Raji (cell line): Measurements from ENCODE around the gene SOX30.

ENCODE experiments used
- POLR2A ChIP-seq: IDR thresholded peaks from 2 replicates; pipeline ENCODE4 v1.6.1; 2011; ENCODE audit warnings: low read depth, low read length, control low read depth; ENCODE audit not compliant: insufficient read depth

Gene SOX30

GRCh38 chr5:157597277-157597676 lies 55.0 kb downstream of the SOX30 start:
- TF ChIP-seq POLR2A = no peak

GRCh38 chr5:157596487-157596886 lies 55.8 kb downstream of the SOX30 start:
- 0 out of 2 replicates have a peak, but pooled peaks have one; percentile 37 for TF ChIP-seq POLR2A

GRCh38 chr5:157594675-157595459 lies 57.4 kb downstream of the SOX30 start:
- TF ChIP-seq POLR2A = no peak

DNA sequence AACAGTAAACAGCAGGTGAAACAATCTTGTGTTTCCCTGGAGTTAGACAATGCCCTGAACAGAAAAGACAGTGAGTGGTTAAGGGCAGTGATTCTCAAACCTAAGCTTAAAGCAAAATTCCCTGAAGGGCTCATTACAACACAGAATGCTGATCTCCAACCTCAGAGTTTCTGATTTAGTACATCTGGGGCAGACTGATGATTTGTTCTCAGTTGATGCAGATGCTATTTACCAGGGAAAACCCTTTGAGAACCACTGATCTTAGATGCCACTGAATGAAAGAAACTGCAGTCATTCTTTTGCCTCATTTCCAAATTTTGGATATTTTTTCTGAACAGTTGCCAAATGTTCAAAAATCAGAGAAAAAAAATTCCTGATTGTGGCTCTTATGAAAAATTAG lies 58.0 kb downstream of the SOX30 start:
- no peak for TF ChIP-seq POLR2A

DNA sequence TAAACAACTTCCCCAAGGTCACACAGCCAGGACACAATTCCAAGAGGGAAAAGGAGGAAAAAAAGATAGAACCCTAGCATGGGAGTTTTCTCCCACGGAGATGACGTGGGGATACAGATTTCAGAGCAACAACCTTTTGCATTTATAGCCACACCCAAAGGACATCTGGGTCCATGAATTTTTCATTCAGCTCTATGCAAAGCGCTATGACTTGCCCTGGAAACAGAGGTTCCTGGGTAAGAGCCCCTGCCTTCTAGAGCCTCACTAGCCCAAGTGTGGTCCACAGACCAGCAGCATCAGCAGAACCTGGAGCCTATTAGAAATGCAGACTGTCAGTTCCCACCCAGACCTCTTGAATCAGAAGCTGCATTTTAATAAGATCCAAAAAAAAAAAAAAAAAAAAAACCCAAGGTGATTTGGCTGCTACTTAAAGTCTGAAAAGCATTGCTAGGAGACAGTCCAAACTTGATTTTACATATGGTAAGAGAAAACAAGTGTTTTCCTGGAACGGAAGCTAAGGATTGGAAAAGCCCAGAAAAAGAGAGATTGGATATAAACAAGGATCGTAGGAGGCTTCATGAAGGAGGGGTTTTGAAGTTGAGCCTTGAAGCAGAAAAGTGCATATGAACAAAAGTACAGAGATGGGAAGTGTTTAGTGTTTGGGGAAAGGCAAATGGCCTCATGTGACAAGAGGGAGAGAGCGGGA lies 59.0 kb downstream of the SOX30 start:
- no peak for TF ChIP-seq POLR2A

- TF ChIP-seq POLR2A = no peak
Measured at GRCh38 chr5:157592594-157592993, 59.6 kb downstream of the SOX30 start.

DNA sequence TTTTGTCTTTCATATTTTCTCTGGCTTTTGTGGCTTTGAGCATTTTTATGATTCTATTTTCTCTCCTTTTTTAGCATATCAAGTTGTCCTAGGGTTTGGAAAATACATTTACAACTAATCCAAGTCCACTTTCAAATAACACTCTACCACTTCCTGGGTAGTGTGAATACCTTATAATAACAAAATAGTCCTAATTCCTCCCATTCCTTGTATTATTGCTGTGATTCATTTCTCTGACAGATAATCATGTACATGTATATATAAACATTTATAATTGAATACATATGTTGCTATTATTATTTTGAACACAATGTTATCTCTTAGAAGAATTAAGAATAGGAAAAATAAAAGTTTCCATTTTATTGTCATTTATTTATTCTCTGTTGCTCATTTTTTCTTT lies 61.8 kb downstream of the SOX30 start:
- TF ChIP-seq POLR2A = no peak

- no peak for TF ChIP-seq POLR2A
Measured at GRCh38 chr5:157584628-157585027, 67.6 kb downstream of the SOX30 start.

- TF ChIP-seq POLR2A = no peak
Measured at GRCh38 chr5:157582731-157583620, 69.3 kb downstream of the SOX30 start.

DNA sequence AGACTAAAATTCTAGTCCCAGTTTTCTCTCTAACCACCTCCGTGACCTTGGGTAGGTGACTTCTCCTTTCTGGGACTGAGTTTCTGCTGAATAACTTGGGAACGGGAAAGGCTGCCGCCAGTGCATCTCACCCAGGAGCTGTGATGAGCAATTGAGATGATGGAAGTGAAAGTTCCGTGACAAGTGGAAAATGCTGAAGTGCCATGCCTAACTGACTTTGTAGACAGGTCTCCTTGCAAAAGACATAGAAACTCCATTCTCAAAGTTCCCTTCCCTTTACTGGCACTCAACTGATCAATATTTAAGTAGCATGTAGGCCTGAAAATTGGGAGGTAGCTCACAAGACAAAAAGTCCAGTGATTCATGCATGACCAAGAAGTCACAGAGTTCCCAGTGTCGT lies 70.3 kb downstream of the SOX30 start:
- TF ChIP-seq POLR2A = no peak

- TF ChIP-seq POLR2A = no peak
Measured at GRCh38 chr5:157578079-157578780, 74.0 kb downstream of the SOX30 start.

DNA sequence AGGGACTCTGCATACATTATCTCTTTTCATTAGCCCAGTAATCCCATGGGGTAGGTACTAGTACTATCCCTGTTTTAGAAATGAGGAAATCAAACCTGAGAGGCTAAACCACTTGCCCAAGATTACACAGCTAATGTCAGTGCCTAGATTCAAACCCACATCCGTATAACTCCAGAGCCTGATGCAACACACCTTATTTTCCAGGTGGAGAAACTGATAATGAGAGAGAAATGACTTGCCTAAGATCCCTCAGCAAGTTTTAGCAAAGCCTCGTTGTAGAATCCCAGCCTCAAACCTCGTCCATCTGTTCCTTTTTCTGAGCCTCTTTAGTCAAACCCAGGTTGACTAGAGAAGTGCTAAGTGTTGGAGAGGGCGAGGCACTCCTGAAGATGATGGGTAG lies 75.6 kb downstream of the SOX30 start:
- no peak for TF ChIP-seq POLR2A
